Central memory CD8-positive, alpha-beta T cell (primary cell): ENCODE data around the gene LIPE.

ENCODE experiments used
- ATAC-seq: fragments of 150-1000 bp; cut with Tn5 transposase; replicated peaks from 2 replicates; pipeline ENCODE4 v1.10.0; 2022; ENCODE audit warnings: mild to moderate bottlenecking, moderate FRiP score, moderate number of reproducible peaks; ENCODE audit not compliant: poor library complexity, severe bottlenecking; ENCODE audit errors: extremely low read depth
- DNase-seq, 2 donors: peaks; one replicate each; pipeline ENCODE4 v3.0.0; 2021; ENCODE audit warnings: low spot score in 2 of 2
- H3K27ac Mint-ChIP-seq: one replicate; pipeline ENCODE4 v1.8.0; 2022; ENCODE audit warnings: low read depth, mild to moderate bottlenecking, moderate library complexity, mixed read lengths
- H3K27me3 Mint-ChIP-seq: one replicate; pipeline ENCODE4 v1.8.0; 2022; ENCODE audit warnings: mixed read lengths
- H3K36me3 Mint-ChIP-seq: one replicate; pipeline ENCODE4 v1.8.0; 2022; ENCODE audit warnings: mild to moderate bottlenecking, moderate library complexity, mixed read lengths; ENCODE audit not compliant: insufficient read depth
- H3K4me1 Mint-ChIP-seq: one replicate; pipeline ENCODE4 v1.8.0; 2022; ENCODE audit warnings: mixed read lengths
- H3K4me3 Mint-ChIP-seq: one replicate; pipeline ENCODE4 v1.8.0; 2022; ENCODE audit warnings: mild to moderate bottlenecking, moderate library complexity, mixed read lengths
- H3K9me3 Mint-ChIP-seq: one replicate; pipeline ENCODE4 v1.8.0; 2022; ENCODE audit warnings: mixed read lengths

The LIPE gene, protein sequence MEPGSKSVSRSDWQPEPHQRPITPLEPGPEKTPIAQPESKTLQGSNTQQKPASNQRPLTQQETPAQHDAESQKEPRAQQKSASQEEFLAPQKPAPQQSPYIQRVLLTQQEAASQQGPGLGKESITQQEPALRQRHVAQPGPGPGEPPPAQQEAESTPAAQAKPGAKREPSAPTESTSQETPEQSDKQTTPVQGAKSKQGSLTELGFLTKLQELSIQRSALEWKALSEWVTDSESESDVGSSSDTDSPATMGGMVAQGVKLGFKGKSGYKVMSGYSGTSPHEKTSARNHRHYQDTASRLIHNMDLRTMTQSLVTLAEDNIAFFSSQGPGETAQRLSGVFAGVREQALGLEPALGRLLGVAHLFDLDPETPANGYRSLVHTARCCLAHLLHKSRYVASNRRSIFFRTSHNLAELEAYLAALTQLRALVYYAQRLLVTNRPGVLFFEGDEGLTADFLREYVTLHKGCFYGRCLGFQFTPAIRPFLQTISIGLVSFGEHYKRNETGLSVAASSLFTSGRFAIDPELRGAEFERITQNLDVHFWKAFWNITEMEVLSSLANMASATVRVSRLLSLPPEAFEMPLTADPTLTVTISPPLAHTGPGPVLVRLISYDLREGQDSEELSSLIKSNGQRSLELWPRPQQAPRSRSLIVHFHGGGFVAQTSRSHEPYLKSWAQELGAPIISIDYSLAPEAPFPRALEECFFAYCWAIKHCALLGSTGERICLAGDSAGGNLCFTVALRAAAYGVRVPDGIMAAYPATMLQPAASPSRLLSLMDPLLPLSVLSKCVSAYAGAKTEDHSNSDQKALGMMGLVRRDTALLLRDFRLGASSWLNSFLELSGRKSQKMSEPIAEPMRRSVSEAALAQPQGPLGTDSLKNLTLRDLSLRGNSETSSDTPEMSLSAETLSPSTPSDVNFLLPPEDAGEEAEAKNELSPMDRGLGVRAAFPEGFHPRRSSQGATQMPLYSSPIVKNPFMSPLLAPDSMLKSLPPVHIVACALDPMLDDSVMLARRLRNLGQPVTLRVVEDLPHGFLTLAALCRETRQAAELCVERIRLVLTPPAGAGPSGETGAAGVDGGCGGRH

GRCh38 chr19:42427313-42427712 is at the start of gene LIPE:
Gene LIPE (minus strand): TSS chr19:42427388. CDS start chr19:42427149, 239 bp downstream.
- ATAC-seq (no peak), DNase-seq (no peak)
- Mint-ChIP-seq H3K9me3 (no peaks in the 10 kb centered on the region), H3K4me1 (peaks cover 22% of the 10 kb centered on the region), H3K27me3 (no peaks in the 10 kb centered on the region), H3K4me3 (no peak within 1 kb of the TSS), H3K36me3 (peaks cover 3% of the 10 kb centered on the region), H3K27ac (no peak within 1 kb of the TSS)

DNA sequence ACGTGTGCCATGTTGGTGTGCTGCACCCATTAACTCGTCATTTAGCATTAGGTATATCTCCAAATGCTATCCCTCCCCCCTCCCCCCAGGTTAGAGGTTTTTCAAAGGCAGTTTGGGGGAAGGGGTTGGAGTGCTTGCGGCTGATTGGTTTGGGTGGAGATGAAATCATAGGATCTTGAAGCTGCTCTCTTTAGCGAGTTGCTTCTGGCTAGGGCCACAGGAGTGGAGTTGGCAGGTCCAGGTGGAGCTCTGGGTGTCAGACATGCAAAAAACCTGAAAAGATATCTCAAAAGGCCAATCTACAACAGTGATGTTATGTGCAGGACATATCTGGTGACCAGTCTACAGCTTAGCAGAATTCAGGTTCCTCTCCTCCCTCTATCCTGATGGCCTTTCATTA is 48.2 kb upstream of the LIPE start:
- no peak for DNase-seq
- Mint-ChIP-seq H3K27me3 (no peaks in the 10 kb centered on the region), H3K9me3 (no peaks in the 10 kb centered on the region), H3K4me3 (no peak overlapping the region), H3K4me1 (no peaks in the 10 kb centered on the region), H3K27ac (no peak overlapping the region), H3K36me3 (peaks cover 4% of the 10 kb centered on the region)
- ATAC-seq = no peak

DNA sequence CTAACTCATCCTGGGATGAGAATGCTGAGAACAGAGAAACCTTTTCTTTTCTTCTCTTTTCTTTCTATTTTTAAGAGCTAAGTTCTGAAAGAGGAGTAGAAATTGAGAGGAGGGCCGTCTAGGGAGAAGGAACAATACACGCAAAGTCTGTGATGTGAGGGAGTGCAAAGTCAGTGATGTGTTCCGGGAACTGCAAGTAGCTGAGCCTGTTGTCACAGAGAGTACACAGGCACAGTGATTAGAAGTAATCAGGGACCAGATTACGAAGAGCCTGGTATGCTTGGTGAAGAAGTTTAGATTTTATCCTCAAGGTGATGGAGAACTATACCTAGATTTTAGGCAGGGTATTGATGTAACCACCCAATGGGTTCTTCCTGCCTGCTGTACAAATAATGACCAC is 47.6 kb upstream of the LIPE start:
- DNase-seq (no peak), ATAC-seq (no peak)
- Mint-ChIP-seq H3K9me3 (no peaks in the 10 kb centered on the region), H3K4me3 (no peak overlapping the region), H3K27me3 (no peaks in the 10 kb centered on the region), H3K4me1 (no peaks in the 10 kb centered on the region), H3K27ac (no peak overlapping the region), H3K36me3 (peaks cover 2% of the 10 kb centered on the region)

- ATAC-seq (no peak), DNase-seq (no peak)
- no peak overlapping the region for H3K4me3 Mint-ChIP-seq
- no peaks in the 10 kb centered on the region for H3K27me3 Mint-ChIP-seq
- H3K9me3 Mint-ChIP-seq = no peaks in the 10 kb centered on the region
- peaks cover 2% of the 10 kb centered on the region for H3K36me3 Mint-ChIP-seq
- H3K4me1 Mint-ChIP-seq = no peaks in the 10 kb centered on the region
- no peak overlapping the region for H3K27ac Mint-ChIP-seq
Observed at GRCh38 chr19:42473686-42474085, 46.5 kb upstream of the LIPE start.

GRCh38 chr19:42472402-42473147 is 45.4 kb upstream of the LIPE start:
- ATAC-seq (no peak), DNase-seq (no peak)
- no peak overlapping the region for H3K4me3 Mint-ChIP-seq
- H3K27ac Mint-ChIP-seq = no peak overlapping the region
- no peaks in the 10 kb centered on the region for H3K27me3 Mint-ChIP-seq
- no peaks in the 10 kb centered on the region for H3K4me1 Mint-ChIP-seq
- no peaks in the 10 kb centered on the region for H3K36me3 Mint-ChIP-seq
- no peaks in the 10 kb centered on the region for H3K9me3 Mint-ChIP-seq

DNA sequence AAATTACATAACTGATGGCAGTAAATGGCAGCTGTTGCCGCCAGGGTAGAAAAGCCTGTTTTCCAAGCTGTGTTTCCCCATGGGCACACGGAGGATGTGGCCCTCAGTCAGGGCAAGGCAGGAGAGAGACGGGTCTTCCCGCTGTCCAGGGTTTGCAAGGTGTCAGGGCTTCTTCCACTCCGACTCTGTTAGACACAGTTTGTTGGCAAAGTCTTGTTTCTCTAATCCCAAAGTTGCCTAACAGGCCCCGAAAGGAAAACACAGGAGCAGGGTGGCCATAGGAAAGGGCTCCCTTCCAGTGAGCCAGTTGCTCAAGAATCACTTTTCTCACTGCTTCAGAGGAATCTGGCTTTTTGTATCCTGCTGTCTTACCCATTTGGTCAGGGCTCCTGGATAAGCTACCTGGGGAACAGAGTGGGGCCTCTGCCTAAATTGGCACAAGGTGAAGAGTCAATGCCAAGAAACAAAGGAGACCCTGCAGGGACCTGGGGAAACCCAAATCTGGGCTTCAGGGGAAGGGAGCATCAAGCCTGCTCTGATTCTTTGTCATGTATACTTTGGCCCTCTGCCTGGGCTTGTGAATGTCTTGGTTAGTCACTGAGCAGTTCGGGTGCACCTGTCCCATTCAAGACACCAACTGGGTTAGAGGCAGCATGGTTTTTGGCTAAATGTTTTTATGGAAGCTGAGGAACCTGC is 44.5 kb upstream of the LIPE start:
- no peak for DNase-seq
- no peak for ATAC-seq
- Mint-ChIP-seq H3K27ac (no peak overlapping the region), H3K36me3 (no peaks in the 10 kb centered on the region), H3K4me3 (no peak overlapping the region), H3K9me3 (no peaks in the 10 kb centered on the region), H3K27me3 (no peaks in the 10 kb centered on the region), H3K4me1 (no peaks in the 10 kb centered on the region)

DNA sequence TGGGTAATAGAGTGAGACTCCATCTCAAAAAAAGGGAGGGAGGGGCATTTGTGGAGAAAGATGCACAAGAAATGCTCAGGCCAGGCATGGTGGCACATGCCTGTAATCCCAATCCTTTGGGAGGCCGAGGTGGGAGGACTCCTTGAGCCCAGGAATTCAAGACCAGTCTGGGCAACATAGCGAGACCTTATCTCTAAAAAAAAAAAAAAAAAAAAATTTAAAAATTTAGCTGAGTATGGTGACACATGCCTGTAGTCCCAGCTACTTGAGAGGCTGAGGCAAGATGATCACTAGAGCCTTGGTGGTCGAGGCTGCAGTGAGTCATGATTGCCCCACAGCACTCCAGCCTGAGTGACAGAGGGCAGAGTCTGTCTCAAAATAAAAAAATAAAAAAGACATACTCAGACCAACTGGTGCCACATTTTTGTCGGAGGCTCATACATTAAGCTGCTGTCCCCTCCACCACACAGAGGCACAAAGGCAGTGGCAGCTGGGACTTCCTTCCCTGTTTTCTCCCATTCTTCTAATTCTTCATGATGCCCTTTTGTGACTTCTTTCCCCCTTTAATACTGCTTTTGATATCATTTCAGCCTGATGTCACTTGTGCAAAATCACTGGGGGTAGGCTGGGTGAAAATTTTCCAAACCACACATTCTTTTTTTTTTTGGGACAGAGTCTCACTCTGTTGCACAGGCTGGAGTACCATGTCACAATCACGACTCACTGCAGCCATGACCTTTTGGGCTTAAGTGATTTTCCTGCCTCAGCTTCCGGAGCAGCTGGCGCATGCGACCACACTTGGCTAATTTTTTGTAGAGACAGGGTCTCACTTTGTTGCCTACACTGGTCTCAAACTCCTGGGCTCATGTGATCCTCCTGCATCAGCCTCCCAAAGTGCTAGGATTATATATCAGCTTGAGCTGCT is 42.4 kb upstream of the LIPE start:
- no peaks in the 10 kb centered on the region for H3K36me3 Mint-ChIP-seq
- no peak overlapping the region for H3K27ac Mint-ChIP-seq
- DNase-seq (no peak), ATAC-seq (no peak)
- no peak overlapping the region for H3K4me3 Mint-ChIP-seq
- H3K4me1 Mint-ChIP-seq = no peaks in the 10 kb centered on the region
- H3K27me3 Mint-ChIP-seq = no peaks in the 10 kb centered on the region
- H3K9me3 Mint-ChIP-seq = no peaks in the 10 kb centered on the region

DNA sequence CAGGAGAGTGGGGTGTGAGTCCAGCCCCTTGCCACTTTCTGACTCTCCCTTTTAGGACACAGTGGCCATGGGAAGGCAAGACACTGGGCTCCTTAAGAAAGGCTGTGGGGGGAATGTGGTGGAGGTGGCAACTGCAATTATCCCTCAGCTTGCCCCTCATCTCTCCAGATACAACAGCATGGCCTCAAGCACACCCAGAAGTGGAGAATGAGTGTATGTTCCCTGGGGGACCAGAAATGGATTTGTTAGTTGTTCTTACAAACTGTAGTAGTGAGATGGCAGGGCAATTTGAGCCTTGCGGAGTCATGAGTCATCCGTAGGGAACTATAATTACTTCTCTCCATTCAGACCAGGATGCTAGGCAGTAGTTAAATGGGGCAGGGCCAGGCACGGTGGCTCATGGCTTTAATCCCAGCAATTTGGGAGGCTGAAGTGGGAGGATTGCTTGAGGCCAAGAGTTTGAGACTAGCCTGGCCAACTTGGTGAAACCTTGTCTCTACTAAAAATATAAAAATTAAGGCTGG is 41.1 kb upstream of the LIPE start:
- H3K36me3 Mint-ChIP-seq = no peaks in the 10 kb centered on the region
- H3K4me1 Mint-ChIP-seq = no peaks in the 10 kb centered on the region
- H3K27me3 Mint-ChIP-seq = no peaks in the 10 kb centered on the region
- no peak overlapping the region for H3K4me3 Mint-ChIP-seq
- no peaks in the 10 kb centered on the region for H3K9me3 Mint-ChIP-seq
- DNase-seq = no peak
- H3K27ac Mint-ChIP-seq = no peak overlapping the region
- no peak for ATAC-seq

DNA sequence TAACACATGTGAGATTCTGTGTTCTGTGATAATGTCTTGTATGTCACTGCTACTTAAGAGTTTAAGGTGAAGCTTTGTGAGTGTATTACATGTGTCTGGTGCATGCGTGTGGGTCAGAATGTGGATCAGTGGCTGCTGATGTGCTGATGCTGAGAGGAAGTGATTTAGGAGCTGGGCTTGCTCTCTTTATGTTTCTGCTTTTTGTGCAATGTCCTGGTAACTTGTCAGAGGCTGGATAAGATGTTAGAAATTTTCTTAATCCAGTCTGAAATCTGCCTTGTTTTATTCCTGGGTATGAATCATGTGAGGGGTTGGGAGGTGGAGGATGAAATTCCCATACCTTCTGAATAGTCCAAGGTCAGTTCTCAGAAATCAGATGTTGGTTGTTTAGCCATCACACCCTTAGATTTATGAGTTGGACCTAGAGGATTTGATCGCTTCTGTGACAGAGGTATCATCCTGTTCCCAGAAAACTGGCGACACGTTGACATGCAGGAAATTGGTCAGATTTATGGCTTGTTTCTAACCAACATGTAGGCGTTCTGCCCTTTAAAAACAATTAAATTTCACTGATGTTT is 40.1 kb upstream of the LIPE start:
- no peak for DNase-seq
- H3K4me1 Mint-ChIP-seq = no peaks in the 10 kb centered on the region
- no peaks in the 10 kb centered on the region for H3K9me3 Mint-ChIP-seq
- no peaks in the 10 kb centered on the region for H3K36me3 Mint-ChIP-seq
- H3K27me3 Mint-ChIP-seq = no peaks in the 10 kb centered on the region
- ATAC-seq = no peak
- no peak overlapping the region for H3K27ac Mint-ChIP-seq
- H3K4me3 Mint-ChIP-seq = no peak overlapping the region

- no peaks in the 10 kb centered on the region for H3K36me3 Mint-ChIP-seq
- H3K27me3 Mint-ChIP-seq = no peaks in the 10 kb centered on the region
- no peaks in the 10 kb centered on the region for H3K9me3 Mint-ChIP-seq
- DNase-seq (no peak), ATAC-seq (no peak)
- H3K27ac Mint-ChIP-seq = no peak overlapping the region
- H3K4me3 Mint-ChIP-seq = no peak overlapping the region
- no peaks in the 10 kb centered on the region for H3K4me1 Mint-ChIP-seq
Observed at GRCh38 chr19:42466521-42467182, 39.5 kb upstream of the LIPE start.
